Bronchial smooth muscle cell (primary cell): ENCODE measurements around the gene SCAF8. TPM values are rescaled to one million over a fixed set of nuclear protein-coding genes. Genes with fewer than 3 reads are reported as not detected.

ENCODE experiments used
- total RNA-seq: library from RNA; depleted of rRNA; stranded (reverse); fragments of >200 nt; gene quantifications from 2 replicates; pipeline ENCODE4 v1.2.1, GENCODE V29; 2014

Gene SCAF8
- total RNA-seq: 16.5 and 18.8 TPM in 2 replicates

GRCh38 chr6:154733183-154733625, at the start of gene SCAF8:
Gene SCAF8 (plus strand): TSS chr6:154733416. CDS start chr6:154733901, 485 bp downstream.

Other genes starting within 250 kb of the SCAF8 start
- 3.0 and 3.6 TPM in 2 replicates for gene CNKSR3, start 222.7 kb upstream of the SCAF8 start, total RNA-seq